ENCODE results near the gene SPATS2L.

The SPATS2L gene

DNA sequence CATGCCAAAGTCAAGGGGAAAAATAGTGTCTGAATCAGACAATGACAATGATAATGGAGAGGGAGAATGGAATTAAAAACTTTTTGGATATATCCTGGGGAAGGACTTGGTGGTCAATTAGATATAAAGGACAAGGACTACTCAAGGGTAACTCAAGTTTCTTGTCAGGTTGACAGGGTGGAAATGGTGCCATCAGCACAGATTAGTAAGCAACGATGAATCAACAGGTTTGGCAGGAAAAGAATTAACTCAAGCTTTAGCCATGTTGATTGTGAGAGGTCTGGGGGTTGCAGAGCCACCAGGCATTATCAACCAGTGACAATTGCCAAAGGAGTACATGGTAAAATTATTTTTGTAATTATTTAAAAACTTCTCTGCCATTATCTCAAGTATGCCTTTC, 35.8 kb upstream of the SPATS2L start:
- Histone ChIP-seq H3K27me3 (replicated peaks; ENCODE audit: control insufficient read depth, insufficient read depth, low read length, poor library complexity, severe bottlenecking) (no peaks in the 10 kb centered on the region), H3K4me3 (ENCODE audit: insufficient read depth, low read depth, low read length, poor library complexity, severe bottlenecking) (no peak overlapping the region), H3K36me3 (ENCODE audit: control insufficient read depth, insufficient read depth, low read length) (no peaks in the 10 kb centered on the region), H3K9me3 (ENCODE audit: control insufficient read depth, low read length) (no peaks in the 10 kb centered on the region), H3K27ac (ENCODE audit: insufficient read depth, low read length, poor library complexity, severe bottlenecking) (no peak overlapping the region), H3K4me1 (ENCODE audit: control insufficient read depth, insufficient read depth, low read length, poor library complexity, severe bottlenecking) (no peaks in the 10 kb centered on the region)
- DNase-seq: no peak

DNA sequence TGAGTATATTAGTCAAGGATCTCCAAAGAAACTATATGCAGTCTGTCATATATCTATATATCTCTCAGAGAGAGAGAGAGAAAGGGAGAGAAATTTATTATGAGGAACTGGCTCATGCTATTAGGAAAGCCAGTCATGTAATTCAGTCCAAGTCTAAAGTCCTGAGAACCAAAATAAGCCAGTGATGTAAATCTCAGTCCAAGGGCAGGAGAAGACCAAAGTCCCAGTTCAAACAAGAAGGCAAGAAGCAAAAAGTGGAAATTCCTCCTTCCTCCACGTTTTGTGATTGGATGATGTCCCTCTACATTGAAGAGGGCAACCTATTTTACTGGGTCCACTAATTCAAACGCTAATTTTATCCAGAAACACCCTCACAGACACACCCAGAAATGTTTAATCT, 34.2 kb upstream of the SPATS2L start:
- no peak for DNase-seq
- no peaks in the 10 kb centered on the region for H3K27me3 ChIP-seq (replicated peaks; ENCODE audit: control insufficient read depth, insufficient read depth, low read length, poor library complexity, severe bottlenecking)

DNA sequence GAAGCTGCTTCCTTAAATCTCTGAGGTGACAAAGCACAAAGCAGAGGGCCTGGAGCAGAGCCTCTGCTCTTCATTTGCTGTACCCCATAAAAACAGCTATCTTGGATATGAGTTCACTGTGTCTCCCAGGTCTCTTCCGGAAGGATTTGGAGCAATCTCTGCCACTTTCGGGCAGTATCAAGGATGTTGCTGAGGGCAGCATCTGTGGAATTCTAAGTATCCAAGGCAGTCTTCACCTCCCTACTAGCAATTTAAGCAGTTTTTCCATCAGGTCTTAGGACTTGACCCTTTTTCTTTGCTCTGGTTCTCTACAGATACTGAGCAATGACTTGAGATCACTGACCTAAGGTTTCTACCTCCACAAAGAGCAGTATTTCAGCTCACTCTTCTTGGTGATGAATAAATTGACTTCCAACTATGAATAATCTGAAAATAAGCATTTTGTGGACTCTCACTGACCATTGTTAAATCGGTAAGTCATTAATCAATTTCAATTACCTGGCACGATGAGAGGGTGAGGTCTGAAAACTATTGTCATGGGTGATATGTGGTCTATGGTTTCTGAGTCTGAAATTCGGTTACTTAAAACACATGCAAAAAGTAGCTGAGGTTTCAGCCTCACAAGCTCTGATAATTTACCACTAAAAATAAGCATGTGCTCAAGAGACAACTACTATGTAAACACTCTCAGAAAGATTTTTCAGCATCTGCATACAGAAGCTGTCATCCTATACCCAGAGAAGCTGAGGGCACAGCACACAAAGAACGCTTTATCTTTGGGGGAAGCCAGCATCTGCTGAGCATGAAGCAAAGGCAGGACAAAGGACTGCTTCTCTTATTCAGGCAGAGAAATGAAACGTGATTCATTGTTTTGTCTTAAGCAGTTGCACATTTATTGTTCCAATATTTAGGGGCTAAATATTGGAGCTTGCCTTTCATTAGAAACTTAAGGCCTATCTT, 32.1 kb upstream of the SPATS2L start:
- H3K9me3 ChIP-seq (ENCODE audit: control insufficient read depth, low read length): no peaks in the 10 kb centered on the region
- H3K27ac ChIP-seq (ENCODE audit: insufficient read depth, low read length, poor library complexity, severe bottlenecking): no peak overlapping the region
- H3K4me1 ChIP-seq (ENCODE audit: control insufficient read depth, insufficient read depth, low read length, poor library complexity, severe bottlenecking): no peaks in the 10 kb centered on the region
- DNase-seq: no peak
- no peaks in the 10 kb centered on the region for H3K36me3 ChIP-seq (ENCODE audit: control insufficient read depth, insufficient read depth, low read length)
- H3K27me3 ChIP-seq (replicated peaks; ENCODE audit: control insufficient read depth, insufficient read depth, low read length, poor library complexity, severe bottlenecking): no peaks in the 10 kb centered on the region
- H3K4me3 ChIP-seq (ENCODE audit: insufficient read depth, low read depth, low read length, poor library complexity, severe bottlenecking): no peak overlapping the region

More for the DNA sequence above, 34.2 kb upstream of the SPATS2L start:
- H3K4me1 ChIP-seq (ENCODE audit: control insufficient read depth, insufficient read depth, low read length, poor library complexity, severe bottlenecking): no peaks in the 10 kb centered on the region
- H3K9me3 ChIP-seq (ENCODE audit: control insufficient read depth, low read length): no peaks in the 10 kb centered on the region
- no peak overlapping the region for H3K27ac ChIP-seq (ENCODE audit: insufficient read depth, low read length, poor library complexity, severe bottlenecking)
- no peak overlapping the region for H3K4me3 ChIP-seq (ENCODE audit: insufficient read depth, low read depth, low read length, poor library complexity, severe bottlenecking)
- H3K36me3 ChIP-seq (ENCODE audit: control insufficient read depth, insufficient read depth, low read length): no peaks in the 10 kb centered on the region

DNA sequence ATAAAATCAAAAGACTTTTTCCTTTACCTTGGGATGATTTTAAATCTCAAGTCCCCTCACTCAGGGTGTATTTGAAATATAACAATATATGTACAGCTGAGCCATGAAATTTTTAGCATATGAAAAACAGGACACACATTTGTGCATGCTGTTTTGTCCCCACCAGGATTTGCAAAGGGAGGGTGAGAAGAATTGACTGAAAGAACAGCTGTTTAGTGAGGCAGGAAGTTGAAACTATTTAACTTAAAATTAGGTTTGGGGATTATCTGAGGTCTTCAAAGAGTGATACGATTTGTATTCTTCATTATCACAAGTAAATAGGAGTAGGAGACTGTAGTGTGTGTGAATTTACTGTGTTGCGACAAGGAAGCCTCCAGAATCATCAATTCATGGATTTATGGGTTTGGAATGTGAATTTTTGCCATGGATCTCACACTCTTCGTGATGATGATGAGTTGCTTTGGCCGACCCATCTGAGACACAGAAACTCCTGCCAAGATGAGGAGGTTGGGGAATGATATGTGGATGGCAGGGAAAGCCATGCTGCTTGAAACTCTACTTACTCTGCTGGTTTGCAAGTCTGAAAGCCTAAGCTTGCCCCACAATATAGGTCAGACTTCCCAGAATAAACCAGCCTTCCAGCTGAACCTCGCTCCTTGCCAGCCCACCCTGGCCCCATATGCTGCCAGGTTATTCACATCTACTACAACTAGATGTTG, 31.0 kb upstream of the SPATS2L start:
- DNase-seq: no peak
- Histone ChIP-seq H3K36me3 (ENCODE audit: control insufficient read depth, insufficient read depth, low read length) (no peaks in the 10 kb centered on the region), H3K27ac (ENCODE audit: insufficient read depth, low read length, poor library complexity, severe bottlenecking) (no peak overlapping the region), H3K4me1 (ENCODE audit: control insufficient read depth, insufficient read depth, low read length, poor library complexity, severe bottlenecking) (no peaks in the 10 kb centered on the region), H3K4me3 (ENCODE audit: insufficient read depth, low read depth, low read length, poor library complexity, severe bottlenecking) (no peak overlapping the region), H3K27me3 (replicated peaks; ENCODE audit: control insufficient read depth, insufficient read depth, low read length, poor library complexity, severe bottlenecking) (no peaks in the 10 kb centered on the region), H3K9me3 (ENCODE audit: control insufficient read depth, low read length) (no peaks in the 10 kb centered on the region)

DNA sequence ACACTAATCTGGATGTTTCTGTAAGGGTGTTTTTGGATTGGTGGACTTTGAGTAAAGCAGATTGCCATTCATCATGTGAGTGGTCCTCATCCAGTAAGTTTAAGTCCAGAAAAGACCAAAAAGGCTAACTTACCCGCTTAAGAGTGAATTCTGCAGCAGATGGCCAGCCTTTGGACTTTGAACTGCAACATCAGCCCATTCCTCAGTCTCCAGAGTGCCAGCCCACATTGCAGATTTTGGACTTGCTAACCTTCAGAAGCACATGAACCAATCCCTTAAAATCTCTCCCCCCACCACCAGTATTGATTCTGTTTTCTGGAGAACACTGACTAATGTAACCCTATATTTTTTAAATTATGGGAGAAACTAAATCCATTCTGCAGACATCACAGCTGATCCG, 30.0 kb upstream of the SPATS2L start:
- no peak overlapping the region for H3K27ac ChIP-seq (ENCODE audit: insufficient read depth, low read length, poor library complexity, severe bottlenecking)
- H3K36me3 ChIP-seq (ENCODE audit: control insufficient read depth, insufficient read depth, low read length): no peaks in the 10 kb centered on the region
- no peaks in the 10 kb centered on the region for H3K4me1 ChIP-seq (ENCODE audit: control insufficient read depth, insufficient read depth, low read length, poor library complexity, severe bottlenecking)
- no peaks in the 10 kb centered on the region for H3K9me3 ChIP-seq (ENCODE audit: control insufficient read depth, low read length)
- H3K27me3 ChIP-seq (replicated peaks; ENCODE audit: control insufficient read depth, insufficient read depth, low read length, poor library complexity, severe bottlenecking): no peaks in the 10 kb centered on the region
- no peak overlapping the region for H3K4me3 ChIP-seq (ENCODE audit: insufficient read depth, low read depth, low read length, poor library complexity, severe bottlenecking)
- no peak for DNase-seq

DNA sequence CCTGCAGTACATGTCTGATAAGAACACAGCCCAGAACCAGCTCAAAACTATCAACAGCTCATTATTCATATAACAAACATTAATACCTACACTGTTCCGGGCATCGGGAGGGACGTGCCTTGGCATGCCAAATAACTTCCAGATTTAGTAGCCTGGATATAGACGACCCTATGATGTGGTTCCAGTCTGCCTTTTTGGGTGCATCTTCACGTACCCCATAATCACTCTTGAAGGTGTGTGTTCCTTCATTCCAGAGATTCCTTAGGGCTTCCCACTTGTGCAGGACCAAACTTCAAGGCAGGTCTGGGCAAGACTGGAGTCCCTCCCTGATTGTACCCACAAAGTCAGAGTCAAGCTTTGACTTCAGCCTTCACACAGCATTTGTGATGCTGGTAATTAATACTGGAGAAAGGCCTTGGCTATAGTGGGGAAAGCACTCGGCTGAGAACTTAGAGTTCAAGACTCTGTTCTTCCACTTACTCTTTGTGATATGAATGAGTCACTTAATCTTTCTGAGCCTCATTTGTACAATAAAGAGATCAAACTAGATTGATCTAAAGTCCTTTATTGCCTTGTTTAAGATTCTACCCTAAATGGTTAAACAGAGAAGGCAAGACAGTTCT, 27.7 kb upstream of the SPATS2L start:
- H3K36me3 ChIP-seq (ENCODE audit: control insufficient read depth, insufficient read depth, low read length): no peaks in the 10 kb centered on the region
- no peak overlapping the region for H3K27ac ChIP-seq (ENCODE audit: insufficient read depth, low read length, poor library complexity, severe bottlenecking)
- H3K27me3 ChIP-seq (replicated peaks; ENCODE audit: control insufficient read depth, insufficient read depth, low read length, poor library complexity, severe bottlenecking): no peaks in the 10 kb centered on the region
- no peak for DNase-seq
- H3K4me1 ChIP-seq (ENCODE audit: control insufficient read depth, insufficient read depth, low read length, poor library complexity, severe bottlenecking): no peaks in the 10 kb centered on the region
- H3K9me3 ChIP-seq (ENCODE audit: control insufficient read depth, low read length): no peaks in the 10 kb centered on the region
- no peak overlapping the region for H3K4me3 ChIP-seq (ENCODE audit: insufficient read depth, low read depth, low read length, poor library complexity, severe bottlenecking)

DNA sequence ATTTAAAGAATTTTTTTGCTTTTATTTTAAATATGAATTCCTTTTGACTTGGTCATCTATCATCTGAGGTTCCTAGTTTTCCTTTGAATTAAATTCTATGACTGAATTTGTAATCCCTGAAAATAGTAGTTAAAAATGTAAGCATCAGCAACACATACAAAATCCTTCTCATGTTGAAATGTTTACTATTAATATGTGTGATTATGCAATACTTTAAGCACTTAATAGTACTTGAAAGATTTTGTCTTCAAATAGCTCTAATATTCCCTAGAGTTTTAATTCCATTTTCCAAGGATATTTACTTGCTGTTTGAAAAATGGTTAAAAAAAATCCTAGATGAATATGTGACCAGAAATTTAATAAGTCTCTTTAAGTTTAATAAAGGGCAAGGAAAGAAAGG, 26.6 kb upstream of the SPATS2L start:
- H3K4me3 ChIP-seq (ENCODE audit: insufficient read depth, low read depth, low read length, poor library complexity, severe bottlenecking): no peak overlapping the region
- H3K36me3 ChIP-seq (ENCODE audit: control insufficient read depth, insufficient read depth, low read length): no peaks in the 10 kb centered on the region
- no peaks in the 10 kb centered on the region for H3K27me3 ChIP-seq (replicated peaks; ENCODE audit: control insufficient read depth, insufficient read depth, low read length, poor library complexity, severe bottlenecking)
- DNase-seq: no peak
- no peaks in the 10 kb centered on the region for H3K9me3 ChIP-seq (ENCODE audit: control insufficient read depth, low read length)
- H3K4me1 ChIP-seq (ENCODE audit: control insufficient read depth, insufficient read depth, low read length, poor library complexity, severe bottlenecking): no peaks in the 10 kb centered on the region
- H3K27ac ChIP-seq (ENCODE audit: insufficient read depth, low read length, poor library complexity, severe bottlenecking): no peak overlapping the region

DNA sequence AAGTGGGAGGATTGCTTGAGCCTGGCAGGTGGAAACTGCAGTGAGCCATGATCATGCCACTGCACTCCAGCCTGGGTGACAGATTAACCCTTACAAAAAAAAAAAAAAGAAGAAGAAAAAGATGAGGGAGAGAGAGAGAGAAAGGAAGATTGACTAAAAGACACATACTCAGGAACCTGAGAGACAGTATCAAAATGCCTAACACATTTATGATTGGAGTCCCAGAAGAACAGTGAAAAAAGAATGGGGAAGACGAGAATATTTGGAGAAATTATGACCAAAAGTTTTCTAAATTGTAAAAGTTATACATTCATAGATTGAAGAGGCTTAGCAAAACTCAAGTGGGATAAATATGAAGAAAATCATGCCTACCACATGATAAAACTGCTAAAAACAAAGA, 19.9 kb upstream of the SPATS2L start:
- Histone ChIP-seq H3K27me3 (replicated peaks; ENCODE audit: control insufficient read depth, insufficient read depth, low read length, poor library complexity, severe bottlenecking) (no peaks in the 10 kb centered on the region), H3K9me3 (ENCODE audit: control insufficient read depth, low read length) (no peaks in the 10 kb centered on the region)
- DNase-seq: no peak

DNA sequence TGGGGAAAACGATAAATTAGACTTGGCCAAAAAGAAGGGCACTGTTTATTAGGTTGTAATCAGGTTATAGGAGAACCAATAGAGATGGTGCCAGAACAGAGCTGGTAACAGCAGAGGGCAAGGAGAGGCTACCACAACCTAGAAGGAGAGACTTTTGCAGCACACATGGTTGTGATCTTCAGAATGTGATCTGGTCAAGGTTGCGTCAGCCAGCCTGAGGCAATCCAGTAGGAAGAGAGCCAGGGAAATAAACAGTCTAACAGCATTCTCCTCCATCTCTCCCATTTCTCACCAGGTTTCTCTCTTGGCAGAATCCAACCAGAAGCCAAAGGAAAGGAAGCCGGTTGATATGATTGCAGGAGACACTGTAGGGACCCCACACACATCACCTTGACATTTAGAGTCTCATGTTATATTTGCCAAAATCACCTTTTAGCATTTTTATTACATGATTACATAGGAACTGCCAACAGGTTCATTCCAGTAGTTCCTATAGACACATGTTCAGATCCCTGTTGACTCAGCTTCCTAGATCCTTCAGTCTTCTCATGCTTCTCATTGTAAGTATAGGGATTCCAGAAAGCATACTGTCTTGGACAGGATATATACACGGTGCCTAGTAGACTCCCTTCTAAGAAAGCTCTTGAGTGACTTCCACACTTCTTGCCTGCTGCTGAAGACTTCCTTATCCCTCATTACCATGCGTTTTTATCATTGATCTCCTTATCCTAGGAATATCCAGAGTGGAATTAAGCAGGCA, 17.6 kb upstream of the SPATS2L start:
- no peaks in the 10 kb centered on the region for H3K36me3 ChIP-seq (ENCODE audit: control insufficient read depth, insufficient read depth, low read length)
- no peak overlapping the region for H3K27ac ChIP-seq (ENCODE audit: insufficient read depth, low read length, poor library complexity, severe bottlenecking)
- H3K4me1 ChIP-seq (ENCODE audit: control insufficient read depth, insufficient read depth, low read length, poor library complexity, severe bottlenecking): no peaks in the 10 kb centered on the region
- no peaks in the 10 kb centered on the region for H3K27me3 ChIP-seq (replicated peaks; ENCODE audit: control insufficient read depth, insufficient read depth, low read length, poor library complexity, severe bottlenecking)
- no peak overlapping the region for H3K4me3 ChIP-seq (ENCODE audit: insufficient read depth, low read depth, low read length, poor library complexity, severe bottlenecking)
- H3K9me3 ChIP-seq (ENCODE audit: control insufficient read depth, low read length): no peaks in the 10 kb centered on the region
- no peak for DNase-seq

More for the DNA sequence above, 19.9 kb upstream of the SPATS2L start:
- Histone ChIP-seq H3K4me3 (ENCODE audit: insufficient read depth, low read depth, low read length, poor library complexity, severe bottlenecking) (no peak overlapping the region), H3K4me1 (ENCODE audit: control insufficient read depth, insufficient read depth, low read length, poor library complexity, severe bottlenecking) (no peaks in the 10 kb centered on the region), H3K27ac (ENCODE audit: insufficient read depth, low read length, poor library complexity, severe bottlenecking) (no peak overlapping the region), H3K36me3 (ENCODE audit: control insufficient read depth, insufficient read depth, low read length) (no peaks in the 10 kb centered on the region)

Measured in effector memory CD4-positive, alpha-beta T cell (primary cell).